ENCODE data around the gene SEC24C.

Gene SEC24C

DNA sequence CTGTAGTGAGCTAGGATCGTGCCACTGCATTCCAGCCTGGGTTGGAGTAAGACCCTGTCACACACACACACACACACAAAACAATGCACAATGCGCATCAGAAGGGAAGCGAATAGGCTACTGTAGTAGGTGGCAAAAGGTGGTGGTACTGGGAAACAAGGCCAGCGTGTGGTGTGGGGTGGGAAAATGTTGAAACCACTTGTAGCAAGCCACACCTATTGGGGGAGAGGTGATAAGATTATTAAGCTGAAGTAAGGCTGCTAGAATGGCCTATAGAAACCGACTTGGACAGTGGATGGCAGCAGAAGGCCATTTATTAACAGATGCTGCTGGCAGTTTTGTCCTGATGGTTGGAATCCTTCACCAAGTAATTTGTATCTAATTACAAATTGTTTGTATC lies 30.5 kb downstream of the SEC24C start:
- Histone ChIP-seq H3K27ac (replicated peaks) (no peak overlapping the region), H3K4me3 (replicated peaks; ENCODE audit: insufficient read depth, low read length) (peak overlapping the region; percentile 78), H3K27me3 (ENCODE audit: insufficient read depth, poor library complexity, severe bottlenecking) (no peaks in the 10 kb centered on the region)
- TF ChIP-seq POLR2AphosphoS5 (IDR thresholded peaks at IDR 0.05; ENCODE audit: low read depth): no peak
- no peak for TF ChIP-seq GABPA (IDR thresholded peaks at IDR 0.05; ENCODE audit: low read depth)
- no peak for TF ChIP-seq CTCF (IDR thresholded peaks at IDR 0.05; ENCODE audit: insufficient read depth, low read length)
- no peak for TF ChIP-seq SPI1 (IDR thresholded peaks at IDR 0.05; ENCODE audit: borderline replicate concordance, low read depth)
- peak; percentile 31 to 51 for DNase-seq (ENCODE audit: low read depth in 1 of 2, low spot score in 1 of 2)

DNA sequence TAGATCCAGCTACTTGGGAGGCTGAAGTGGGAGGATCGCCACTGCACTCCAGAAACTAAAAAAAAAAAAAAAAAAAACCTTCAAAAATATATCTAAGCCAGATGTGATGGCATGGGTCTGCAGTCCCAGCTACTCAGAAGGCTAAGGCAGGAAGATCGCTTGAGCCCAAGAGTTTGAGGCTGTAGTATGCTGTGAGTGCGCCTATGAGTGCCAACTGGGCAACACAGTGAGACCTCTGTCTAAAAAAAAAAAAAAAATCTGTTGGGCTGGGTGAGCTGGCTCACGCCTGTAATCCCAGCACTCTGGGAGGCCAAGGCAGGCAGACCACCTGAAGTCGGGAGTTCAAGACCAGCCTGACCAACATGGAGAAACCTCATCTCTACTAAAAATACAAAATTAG lies 34.8 kb downstream of the SEC24C start:
- no peak overlapping the region for H3K27ac ChIP-seq (replicated peaks)

DNA sequence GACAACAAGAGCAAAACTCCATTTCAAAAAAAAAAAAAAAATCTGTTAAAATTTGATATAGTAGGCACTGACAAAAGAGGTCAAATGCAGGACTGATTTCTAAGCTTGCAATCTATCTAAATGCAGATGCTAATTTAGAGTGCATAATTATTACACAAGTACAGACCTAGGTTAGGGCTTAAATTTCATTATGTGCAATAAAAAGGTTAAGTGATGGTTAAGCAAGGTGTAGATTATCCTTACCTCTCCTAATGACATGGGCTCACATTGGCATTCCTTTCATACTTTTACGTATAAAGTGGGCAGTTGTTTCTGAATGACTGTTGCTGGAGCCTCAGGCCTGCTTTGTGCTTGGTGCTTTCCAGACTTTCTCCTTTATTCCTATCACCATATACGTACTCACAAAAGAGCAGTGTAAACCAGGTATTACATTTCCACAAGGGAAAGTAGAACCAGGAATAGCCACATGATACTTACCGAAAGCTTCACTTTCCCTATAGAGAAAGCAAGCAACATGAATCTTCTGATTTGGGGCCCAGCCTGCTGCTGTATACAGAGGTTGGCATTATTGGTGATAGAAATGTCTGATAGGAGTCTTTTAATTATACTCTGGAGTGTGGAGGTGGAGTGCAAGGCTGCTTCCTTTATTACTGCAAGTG lies 35.5 kb downstream of the SEC24C start:
- Histone ChIP-seq H3K27me3 (ENCODE audit: insufficient read depth, poor library complexity, severe bottlenecking) (no peaks in the 10 kb centered on the region), H3K4me3 (replicated peaks; ENCODE audit: insufficient read depth, low read length) (no peak overlapping the region), H3K27ac (replicated peaks) (no peak overlapping the region)
- TF ChIP-seq POLR2AphosphoS5 (IDR thresholded peaks at IDR 0.05; ENCODE audit: low read depth): no peak
- TF ChIP-seq REST (IDR thresholded peaks at IDR 0.05; ENCODE audit: insufficient replicate concordance, low read depth): no peak
- no peak for TF ChIP-seq CTCF (IDR thresholded peaks at IDR 0.05; ENCODE audit: insufficient read depth, low read length)
- TF ChIP-seq SPI1 (IDR thresholded peaks at IDR 0.05; ENCODE audit: borderline replicate concordance, low read depth): no peak
- no peak for TF ChIP-seq GABPA (IDR thresholded peaks at IDR 0.05; ENCODE audit: low read depth)
- no peak for DNase-seq (ENCODE audit: low read depth in 1 of 2, low spot score in 1 of 2)

More for the DNA sequence above, 34.8 kb downstream of the SEC24C start:
- H3K27me3 ChIP-seq (ENCODE audit: insufficient read depth, poor library complexity, severe bottlenecking): no peaks in the 10 kb centered on the region
- no peak for DNase-seq (ENCODE audit: low read depth in 1 of 2, low spot score in 1 of 2)
- TF ChIP-seq CTCF (IDR thresholded peaks at IDR 0.05; ENCODE audit: insufficient read depth, low read length): no peak
- no peak for TF ChIP-seq GABPA (IDR thresholded peaks at IDR 0.05; ENCODE audit: low read depth)
- TF ChIP-seq SPI1 (IDR thresholded peaks at IDR 0.05; ENCODE audit: borderline replicate concordance, low read depth): no peak
- no peak for TF ChIP-seq POLR2AphosphoS5 (IDR thresholded peaks at IDR 0.05; ENCODE audit: low read depth)
- H3K4me3 ChIP-seq (replicated peaks; ENCODE audit: insufficient read depth, low read length): no peak overlapping the region

DNA sequence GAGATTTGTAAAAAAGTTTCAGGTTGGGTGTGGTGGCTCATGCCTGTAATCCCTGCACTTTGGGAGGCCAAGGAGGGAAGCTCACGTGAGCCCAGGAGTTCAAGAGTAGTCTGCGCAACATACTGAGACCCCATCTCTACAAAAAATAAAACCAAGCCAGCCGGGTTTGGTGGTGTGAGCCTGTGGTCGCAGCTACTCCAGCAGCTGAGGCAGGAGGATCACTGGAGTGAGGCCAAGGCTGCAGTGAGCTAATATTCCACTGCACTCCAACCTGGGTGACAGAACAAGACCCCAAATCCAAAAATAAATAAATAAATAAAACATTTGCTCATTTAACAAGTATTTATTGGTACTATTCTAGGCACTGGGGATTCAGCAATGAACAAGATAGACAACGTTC lies 36.1 kb downstream of the SEC24C start:
- Histone ChIP-seq H3K4me3 (replicated peaks; ENCODE audit: insufficient read depth, low read length) (no peak overlapping the region), H3K27me3 (ENCODE audit: insufficient read depth, poor library complexity, severe bottlenecking) (no peaks in the 10 kb centered on the region), H3K27ac (replicated peaks) (no peak overlapping the region)
- no peak for DNase-seq (ENCODE audit: low read depth in 1 of 2, low spot score in 1 of 2)
- no peak for TF ChIP-seq GABPA (IDR thresholded peaks at IDR 0.05; ENCODE audit: low read depth)
- no peak for TF ChIP-seq POLR2AphosphoS5 (IDR thresholded peaks at IDR 0.05; ENCODE audit: low read depth)
- TF ChIP-seq SPI1 (IDR thresholded peaks at IDR 0.05; ENCODE audit: borderline replicate concordance, low read depth): no peak
- no peak for TF ChIP-seq REST (IDR thresholded peaks at IDR 0.05; ENCODE audit: insufficient replicate concordance, low read depth)
- no peak for TF ChIP-seq CTCF (IDR thresholded peaks at IDR 0.05; ENCODE audit: insufficient read depth, low read length)

All from HL-60 (cell line).